GM12878 (cell line): Measurements from ENCODE around the gene MEX3B. TPM values are rescaled to one million over a fixed set of nuclear protein-coding genes. Genes with fewer than 3 reads are reported as not detected.

Experiments
- ATAC-seq: fragments of 200-7000 bp; cut with Tn5 transposase; 3 replicates; pipeline ENCODE4 v1.9.1; 2020; ENCODE audit warnings: mild to moderate bottlenecking, moderate library complexity
- BruUV-seq: library from RNA; stranded (reverse); fragments of 400-500 nt; replicated peaks from 2 replicates; lab custom pipeline; 2021; lab: Mats Ljungman, UMichigan
- CTCF ChIA-PET: fragments of 300-600 bp; sonication (Branson Sonifier 250); formaldehyde crosslinking; extraction: SDS; loops from one replicate; lab custom pipeline; 2021; ENCODE audit warnings: inconsistent platforms; lab: Yijun Ruan, JAX
- POLR2A ChIA-PET: fragments of 350-600 bp; formaldehyde crosslinking; extraction: SDS; loops from one replicate; lab custom pipeline; 2021; ENCODE audit warnings: inconsistent platforms; lab: Charles Lee
- RAD21 ChIA-PET: fragments of 300-600 bp; sonication (Branson Sonifier 250); formaldehyde crosslinking; loops from one replicate; lab custom pipeline; 2023; ENCODE audit warnings: antibody characterized with exemption; ENCODE audit not compliant: unreplicated experiment; lab: Charles Lee
- SMC1A ChIA-PET: fragments of 300-600 bp; sonication (Branson Sonifier 250); formaldehyde crosslinking; loops from one replicate; lab custom pipeline; 2023; ENCODE audit not compliant: unreplicated experiment, uncharacterized antibody; lab: Charles Lee
- DNase-seq: peaks from one replicate; pipeline ENCODE4 v3.0.0-alpha.2; 2011; ENCODE audit warnings: low read depth, low spot score
- FAIRE-seq: peaks from 3 replicates; lab custom pipeline; 2011; peaks lifted over from hg19 to GRCh38; lab: Jason Lieb, UNC
- H2AFZ ChIP-seq: 2 replicates; pipeline ENCODE4 v1.6.0; 2011; ENCODE audit warnings: low read depth, low read length, control low read depth; ENCODE audit not compliant: control insufficient read depth
- H3K27ac ChIP-seq: 2 replicates; pipeline ENCODE4 v1.5.1; 2011; ENCODE audit warnings: control low read depth; ENCODE audit not compliant: control insufficient read depth, insufficient read depth
- H3K27me3 ChIP-seq, 2 experiments: replicated peaks in 1 of 2; 2 replicates each; pipeline versions ENCODE4 v1.6.0 to v1.6.1; 2011; ENCODE audit warnings: low read length in 1 of 2; ENCODE audit not compliant: control insufficient read depth in 2 of 2, insufficient read depth in 2 of 2
- H3K36me3 ChIP-seq, 2 experiments: 2 replicates each; pipeline ENCODE4 v1.5.1; 2011; ENCODE audit warnings: low read length in 1 of 2; ENCODE audit not compliant: control insufficient read depth in 2 of 2, insufficient read depth in 2 of 2
- H3K4me1 ChIP-seq: 2 replicates; pipeline ENCODE4 v1.6.1; 2011; ENCODE audit warnings: mild to moderate bottlenecking, low read length, moderate library complexity, mixed read lengths; ENCODE audit not compliant: control insufficient read depth, insufficient read depth
- H3K4me2 ChIP-seq: 2 replicates; pipeline ENCODE4 v1.6.0; 2011; ENCODE audit warnings: control low read depth; ENCODE audit not compliant: control insufficient read depth, insufficient read depth
- H3K4me3 ChIP-seq: fragments of 200-600 bp; sonication (generic); 2 replicates; pipeline ENCODE4 v1.5.1; 2016
- H3K79me2 ChIP-seq: 2 replicates; pipeline ENCODE4 v1.6.0; 2011; ENCODE audit warnings: low read length; ENCODE audit not compliant: control insufficient read depth, insufficient read depth
- H3K9ac ChIP-seq: 2 replicates; pipeline ENCODE4 v1.8.0; 2011; ENCODE audit warnings: low read length, control low read depth, mixed read lengths; ENCODE audit not compliant: control insufficient read depth, insufficient read depth
- H3K9me3 ChIP-seq: replicated peaks from 3 replicates; pipeline ENCODE4 v1.5.1; 2011; ENCODE audit warnings: mild to moderate bottlenecking, low read length; ENCODE audit not compliant: control insufficient read depth, insufficient read depth
- H4K20me1 ChIP-seq: 2 replicates; pipeline ENCODE4 v1.6.0; 2011; ENCODE audit not compliant: control insufficient read depth, insufficient read depth
- HDGF ChIP-seq: fragments of 450-650 bp; IDR thresholded peaks from 2 replicates; pipeline ENCODE4 v1.6.1; 2016; ENCODE audit warnings: antibody characterized with exemption
- RUNX3 ChIP-seq: IDR thresholded peaks from 2 replicates; pipeline ENCODE4 v1.6.1; 2012; ENCODE audit warnings: low read length, inconsistent platforms
- TBL1XR1 ChIP-seq: IDR thresholded peaks from 2 replicates; pipeline ENCODE4 v1.6.1; 2012; ENCODE audit warnings: low read depth, low read length, improper control_type of control experiment
- WGBS: methylation state at CpG from one replicate; pipeline ENCODE4 v1.1.6; 2016; ENCODE audit warnings: low lambda C conversion rate; ENCODE audit not compliant: insufficient replicate concordance, insufficient coverage; ENCODE audit errors: missing lambda C conversion rate; 5-methylcytosine and 5-hydroxymethylcytosine counted together
- in situ Hi-C: fragments of 300-500 bp; cut with MboI; formaldehyde crosslinking; loops from 9 replicates; pipeline ENCODE4 v1.14.3; 2018; ENCODE audit warnings: mixed read lengths
- intact Hi-C: fragments of 100-400 bp; cut with micrococcal nuclease; formaldehyde crosslinking; loops from one replicate; pipeline ENCODE4 v1.14.2; 2022; ENCODE audit not compliant: unreplicated experiment
- polyA plus RNA-seq, 11 experiments: library from polyadenylated mRNA; depleted of rRNA in 4 of 11; unstranded in 6 of 11; stranded (reverse) in 5 of 11; fragments of >200 nt; fragmentation: Nextera tagmentation in 4 of 11; fragmentation: Illumina TruSeq in 1 of 11; extraction: Ambion mirVana in 4 of 11; extraction: Trizol in 1 of 11; gene quantifications; 1 replicate in 1 of 11; 2 replicates in 10 of 11; pipeline versions ENCODE4 v1.2.1 to v1.2.3, GENCODE V29; 2011 to 2016; ENCODE audit warnings: inconsistent platforms in 2 of 11, missing spikeins in 2 of 11, low read depth in 1 of 11
- total RNA-seq, 4 experiments: library from RNA; depleted of rRNA in 3 of 4; stranded (reverse); fragments of >200 nt in 3 of 4; fragmentation: Illumina TruSeq in 1 of 4; extraction: Trizol in 1 of 4; gene quantifications; 2 replicates each; pipeline versions ENCODE4 v1.2.1 to v1.2.3, GENCODE V29; 2013 to 2021
- TF ChIP-seq, protein P1 (sequence below): fragments of 150-350 bp; IDR thresholded peaks from 2 replicates; pipeline ENCODE4 v1.6.1; 2014; ENCODE audit warnings: mild to moderate bottlenecking, low read depth, low read length
- TF ChIP-seq, protein P2 (sequence below): fragments of 450-650 bp; IDR thresholded peaks from 2 replicates; pipeline ENCODE4 v1.6.1; 2017; ENCODE audit warnings: antibody characterized with exemption, mild to moderate bottlenecking, moderate library complexity
- TF ChIP-seq, protein P3 (sequence below): fragments of 450-650 bp; formaldehyde crosslinking; IDR thresholded peaks from 2 replicates; pipeline ENCODE4 v1.4.0; 2020; ENCODE audit warnings: mild to moderate bottlenecking, moderate library complexity

MEX3B gene
- total and polyA plus RNA-seq, 10 of the 15 experiments (the other 5 are each of a cell fraction or from before 2014, with no cell fraction given): 0.02 to 1.3 (median 0.28) TPM

GRCh38 chr15:82040390-82040789 lies 5.4 kb downstream of the MEX3B start (continued):
- TF ChIP-seq, protein P1, sequence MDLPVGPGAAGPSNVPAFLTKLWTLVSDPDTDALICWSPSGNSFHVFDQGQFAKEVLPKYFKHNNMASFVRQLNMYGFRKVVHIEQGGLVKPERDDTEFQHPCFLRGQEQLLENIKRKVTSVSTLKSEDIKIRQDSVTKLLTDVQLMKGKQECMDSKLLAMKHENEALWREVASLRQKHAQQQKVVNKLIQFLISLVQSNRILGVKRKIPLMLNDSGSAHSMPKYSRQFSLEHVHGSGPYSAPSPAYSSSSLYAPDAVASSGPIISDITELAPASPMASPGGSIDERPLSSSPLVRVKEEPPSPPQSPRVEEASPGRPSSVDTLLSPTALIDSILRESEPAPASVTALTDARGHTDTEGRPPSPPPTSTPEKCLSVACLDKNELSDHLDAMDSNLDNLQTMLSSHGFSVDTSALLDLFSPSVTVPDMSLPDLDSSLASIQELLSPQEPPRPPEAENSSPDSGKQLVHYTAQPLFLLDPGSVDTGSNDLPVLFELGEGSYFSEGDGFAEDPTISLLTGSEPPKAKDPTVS: no peak
- TF ChIP-seq TBL1XR1: no peak
- TF ChIP-seq, protein P2, sequence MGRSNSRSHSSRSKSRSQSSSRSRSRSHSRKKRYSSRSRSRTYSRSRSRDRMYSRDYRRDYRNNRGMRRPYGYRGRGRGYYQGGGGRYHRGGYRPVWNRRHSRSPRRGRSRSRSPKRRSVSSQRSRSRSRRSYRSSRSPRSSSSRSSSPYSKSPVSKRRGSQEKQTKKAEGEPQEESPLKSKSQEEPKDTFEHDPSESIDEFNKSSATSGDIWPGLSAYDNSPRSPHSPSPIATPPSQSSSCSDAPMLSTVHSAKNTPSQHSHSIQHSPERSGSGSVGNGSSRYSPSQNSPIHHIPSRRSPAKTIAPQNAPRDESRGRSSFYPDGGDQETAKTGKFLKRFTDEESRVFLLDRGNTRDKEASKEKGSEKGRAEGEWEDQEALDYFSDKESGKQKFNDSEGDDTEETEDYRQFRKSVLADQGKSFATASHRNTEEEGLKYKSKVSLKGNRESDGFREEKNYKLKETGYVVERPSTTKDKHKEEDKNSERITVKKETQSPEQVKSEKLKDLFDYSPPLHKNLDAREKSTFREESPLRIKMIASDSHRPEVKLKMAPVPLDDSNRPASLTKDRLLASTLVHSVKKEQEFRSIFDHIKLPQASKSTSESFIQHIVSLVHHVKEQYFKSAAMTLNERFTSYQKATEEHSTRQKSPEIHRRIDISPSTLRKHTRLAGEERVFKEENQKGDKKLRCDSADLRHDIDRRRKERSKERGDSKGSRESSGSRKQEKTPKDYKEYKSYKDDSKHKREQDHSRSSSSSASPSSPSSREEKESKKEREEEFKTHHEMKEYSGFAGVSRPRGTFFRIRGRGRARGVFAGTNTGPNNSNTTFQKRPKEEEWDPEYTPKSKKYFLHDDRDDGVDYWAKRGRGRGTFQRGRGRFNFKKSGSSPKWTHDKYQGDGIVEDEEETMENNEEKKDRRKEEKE: no peak
- TF ChIP-seq HDGF: no peak
- TF ChIP-seq, all 136 proteins: peak for 0

DNA sequence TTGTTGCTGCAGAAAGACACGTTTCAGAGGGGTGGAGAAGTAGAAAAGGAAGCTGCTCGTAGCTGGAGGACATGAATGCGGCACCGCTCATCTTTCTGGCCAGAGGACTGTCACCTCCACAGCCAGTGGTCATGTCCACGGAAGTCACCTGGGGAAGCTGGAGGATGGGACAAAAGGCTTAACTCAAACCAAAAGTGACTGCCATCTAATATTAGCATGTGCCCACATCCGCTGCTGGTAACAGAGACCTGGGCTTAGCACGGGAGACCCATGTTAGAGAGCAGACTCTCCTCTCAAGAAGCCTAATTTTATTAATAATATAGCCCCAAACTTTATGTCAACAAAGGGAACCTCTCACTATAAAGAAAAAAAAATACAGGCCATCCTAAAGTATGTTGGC lies 5.9 kb downstream of the MEX3B start:
- Histone ChIP-seq H3K9me3 (no peaks in the 10 kb centered on the region), H3K27ac (no peak overlapping the region), H2AFZ (no peak overlapping the region), H3K36me3 (no peaks in the 10 kb centered on the region), H3K4me1 (no peaks in the 10 kb centered on the region; the same call in 1 of the 2 replicates), H3K4me2 (no peak overlapping the region), H3K9ac (no peak overlapping the region), H3K4me3 (no peak overlapping the region), H4K20me1 (no peaks in the 10 kb centered on the region), H3K27me3 (peaks cover 0 to 3% of the 10 kb centered on the region in 2 experiments; a peak in 1 of 4 replicates), H3K79me2 (no peaks in the 10 kb centered on the region)
- SMC1A ChIA-PET: no interaction called here
- DNase-seq (no peak), ATAC-seq (peak; percentile 79), FAIRE-seq (no peak)
- BruUV-seq: no TSS peak
- in situ Hi-C loops: loop anchor here (10.0 kb wide), 1 partner anchor 755 kb away; no protein-coding TSS in a partner anchor
- intact Hi-C loops: loop anchor here (10.0 kb wide), 1 partner anchor 745 kb away; no protein-coding TSS in a partner anchor
- POLR2A ChIA-PET: no interaction called here
- 32% methylated on average over 7 of the region's 7 CpGs for WGBS
- RAD21 ChIA-PET: no interaction called here
- TF ChIP-seq, protein P3, sequence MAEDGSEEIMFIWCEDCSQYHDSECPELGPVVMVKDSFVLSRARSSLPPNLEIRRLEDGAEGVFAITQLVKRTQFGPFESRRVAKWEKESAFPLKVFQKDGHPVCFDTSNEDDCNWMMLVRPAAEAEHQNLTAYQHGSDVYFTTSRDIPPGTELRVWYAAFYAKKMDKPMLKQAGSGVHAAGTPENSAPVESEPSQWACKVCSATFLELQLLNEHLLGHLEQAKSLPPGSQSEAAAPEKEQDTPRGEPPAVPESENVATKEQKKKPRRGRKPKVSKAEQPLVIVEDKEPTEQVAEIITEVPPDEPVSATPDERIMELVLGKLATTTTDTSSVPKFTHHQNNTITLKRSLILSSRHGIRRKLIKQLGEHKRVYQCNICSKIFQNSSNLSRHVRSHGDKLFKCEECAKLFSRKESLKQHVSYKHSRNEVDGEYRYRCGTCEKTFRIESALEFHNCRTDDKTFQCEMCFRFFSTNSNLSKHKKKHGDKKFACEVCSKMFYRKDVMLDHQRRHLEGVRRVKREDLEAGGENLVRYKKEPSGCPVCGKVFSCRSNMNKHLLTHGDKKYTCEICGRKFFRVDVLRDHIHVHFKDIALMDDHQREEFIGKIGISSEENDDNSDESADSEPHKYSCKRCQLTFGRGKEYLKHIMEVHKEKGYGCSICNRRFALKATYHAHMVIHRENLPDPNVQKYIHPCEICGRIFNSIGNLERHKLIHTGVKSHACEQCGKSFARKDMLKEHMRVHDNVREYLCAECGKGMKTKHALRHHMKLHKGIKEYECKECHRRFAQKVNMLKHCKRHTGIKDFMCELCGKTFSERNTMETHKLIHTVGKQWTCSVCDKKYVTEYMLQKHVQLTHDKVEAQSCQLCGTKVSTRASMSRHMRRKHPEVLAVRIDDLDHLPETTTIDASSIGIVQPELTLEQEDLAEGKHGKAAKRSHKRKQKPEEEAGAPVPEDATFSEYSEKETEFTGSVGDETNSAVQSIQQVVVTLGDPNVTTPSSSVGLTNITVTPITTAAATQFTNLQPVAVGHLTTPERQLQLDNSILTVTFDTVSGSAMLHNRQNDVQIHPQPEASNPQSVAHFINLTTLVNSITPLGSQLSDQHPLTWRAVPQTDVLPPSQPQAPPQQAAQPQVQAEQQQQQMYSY (CRISPR knock-in tag): no peak
- 0 out of 2 replicates have a peak, but pooled peaks have one; percentile 9 for TF ChIP-seq RUNX3
- CTCF ChIA-PET: interaction anchor here (0.6 to 1.0 kb wide), 2 partner anchors 10 to 576 kb away, joined by 3 to 4 read pairs; no protein-coding TSS in a partner anchor
